ENCODE results near the gene IPP. TPM values are rescaled to one million over a fixed set of nuclear protein-coding genes. Genes with fewer than 3 reads are reported as not detected.

IPP gene
- total RNA-seq, 2 experiments from 2014 or later: 6.0 to 6.6 TPM

GRCh38 chr1:45765999-45766792 is 15.7 kb upstream of the IPP start:
- Mint-ChIP-seq H3K27ac (no peak overlapping the region), H3K4me3 (no peak overlapping the region), H3K36me3 (ENCODE audit: low read depth) (no peaks in the 10 kb centered on the region), H3K9me3 (no peaks in the 10 kb centered on the region), H3K4me1 (ENCODE audit: low read depth) (no peaks in the 10 kb centered on the region), H3K27me3 (peaks cover 6% of the 10 kb centered on the region)
- H3K9me3 ChIP-seq (ENCODE audit: control insufficient read depth in 1 of 2, insufficient read depth in 1 of 2, low read length in 2 of 2): no peaks in the 10 kb centered on the region
- ATAC-seq (ENCODE audit: poor library complexity) (no peak), DNase-seq (no peak)
- POLR2A ChIA-PET: no interaction called here
- H3K36me3 ChIP-seq (ENCODE audit: insufficient read depth, low read length): no peaks in the 10 kb centered on the region
- H3K4me3 ChIP-seq (ENCODE audit: low read length): no peak overlapping the region
- no peak overlapping the region for H3K27ac ChIP-seq (ENCODE audit: low read depth in 1 of 2, low read length in 2 of 2)
- TF ChIP-seq, protein P1, sequence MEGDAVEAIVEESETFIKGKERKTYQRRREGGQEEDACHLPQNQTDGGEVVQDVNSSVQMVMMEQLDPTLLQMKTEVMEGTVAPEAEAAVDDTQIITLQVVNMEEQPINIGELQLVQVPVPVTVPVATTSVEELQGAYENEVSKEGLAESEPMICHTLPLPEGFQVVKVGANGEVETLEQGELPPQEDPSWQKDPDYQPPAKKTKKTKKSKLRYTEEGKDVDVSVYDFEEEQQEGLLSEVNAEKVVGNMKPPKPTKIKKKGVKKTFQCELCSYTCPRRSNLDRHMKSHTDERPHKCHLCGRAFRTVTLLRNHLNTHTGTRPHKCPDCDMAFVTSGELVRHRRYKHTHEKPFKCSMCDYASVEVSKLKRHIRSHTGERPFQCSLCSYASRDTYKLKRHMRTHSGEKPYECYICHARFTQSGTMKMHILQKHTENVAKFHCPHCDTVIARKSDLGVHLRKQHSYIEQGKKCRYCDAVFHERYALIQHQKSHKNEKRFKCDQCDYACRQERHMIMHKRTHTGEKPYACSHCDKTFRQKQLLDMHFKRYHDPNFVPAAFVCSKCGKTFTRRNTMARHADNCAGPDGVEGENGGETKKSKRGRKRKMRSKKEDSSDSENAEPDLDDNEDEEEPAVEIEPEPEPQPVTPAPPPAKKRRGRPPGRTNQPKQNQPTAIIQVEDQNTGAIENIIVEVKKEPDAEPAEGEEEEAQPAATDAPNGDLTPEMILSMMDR (IDR thresholded peaks at IDR 0.05): no peak
- no peaks in the 10 kb centered on the region for H3K27me3 ChIP-seq (ENCODE audit: control insufficient read depth in 1 of 2, insufficient read depth in 2 of 2, low read length in 2 of 2)
- intact Hi-C loops (cut with DNase I, micrococcal nuclease): no loop called here
- no peaks in the 10 kb centered on the region for H3K4me1 ChIP-seq (ENCODE audit: insufficient read depth, low read length)
- CTCF ChIA-PET: no interaction called here

DNA sequence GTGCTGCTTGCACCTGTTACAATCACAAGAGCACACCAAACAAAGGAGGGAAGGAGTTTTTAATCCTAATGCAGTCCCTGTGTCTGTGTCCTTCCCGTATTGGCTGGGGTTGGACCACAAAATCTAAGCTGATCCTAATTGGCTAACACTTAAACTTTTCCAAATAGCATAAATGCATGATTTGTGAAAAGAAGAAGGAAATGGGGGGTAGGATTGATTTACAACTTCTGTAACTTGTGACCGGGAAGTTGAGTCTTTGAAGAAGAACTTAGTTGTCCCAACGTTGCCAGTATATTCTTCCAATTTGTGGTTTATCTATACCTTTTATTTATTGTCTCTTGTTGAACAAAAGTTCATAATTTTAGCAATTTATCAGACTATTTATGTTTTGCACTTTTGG is 11.8 kb upstream of the IPP start:
- intact Hi-C loops (cut with DNase I, micrococcal nuclease): no loop called here
- H3K27ac Mint-ChIP-seq: no peak overlapping the region
- ChIA-PET POLR2A (no interaction called here), CTCF (no interaction called here)
- H3K9me3 ChIP-seq (ENCODE audit: control insufficient read depth in 1 of 2, insufficient read depth in 1 of 2, low read length in 2 of 2): no peaks in the 10 kb centered on the region
- no peak overlapping the region for H3K4me3 Mint-ChIP-seq
- H3K27me3 Mint-ChIP-seq: peaks cover 6% of the 10 kb centered on the region
- no peaks in the 10 kb centered on the region for H3K9me3 Mint-ChIP-seq
- H3K27me3 ChIP-seq (ENCODE audit: control insufficient read depth in 1 of 2, insufficient read depth in 2 of 2, low read length in 2 of 2): no peaks in the 10 kb centered on the region
- no peak overlapping the region for H3K27ac ChIP-seq (ENCODE audit: low read depth in 1 of 2, low read length in 2 of 2)
- no peaks in the 10 kb centered on the region for H3K4me1 Mint-ChIP-seq (ENCODE audit: low read depth)
- no peaks in the 10 kb centered on the region for H3K36me3 ChIP-seq (ENCODE audit: insufficient read depth, low read length)
- no peak for ATAC-seq (ENCODE audit: poor library complexity)
- no peaks in the 10 kb centered on the region for H3K4me1 ChIP-seq (ENCODE audit: insufficient read depth, low read length)
- no peak for DNase-seq
- no peak overlapping the region for H3K4me3 ChIP-seq (ENCODE audit: low read length)
- TF ChIP-seq, protein P1 (IDR thresholded peaks at IDR 0.05): no peak
- no peaks in the 10 kb centered on the region for H3K36me3 Mint-ChIP-seq (ENCODE audit: low read depth)

GRCh38 chr1:45755697-45756096 is 5.2 kb upstream of the IPP start:
- H3K36me3 ChIP-seq (ENCODE audit: insufficient read depth, low read length): no peaks in the 10 kb centered on the region
- Mint-ChIP-seq H3K27ac (no peak overlapping the region), H3K4me3 (no peak overlapping the region), H3K36me3 (ENCODE audit: low read depth) (peaks cover 2% of the 10 kb centered on the region), H3K9me3 (no peaks in the 10 kb centered on the region), H3K27me3 (no peaks in the 10 kb centered on the region), H3K4me1 (ENCODE audit: low read depth) (peaks cover 10% of the 10 kb centered on the region)
- H3K27ac ChIP-seq (ENCODE audit: low read depth in 1 of 2, low read length in 2 of 2): no peak overlapping the region
- DNase-seq: no peak
- intact Hi-C loops (cut with DNase I, micrococcal nuclease): no loop called here
- no peaks in the 10 kb centered on the region for H3K9me3 ChIP-seq (ENCODE audit: control insufficient read depth in 1 of 2, insufficient read depth in 1 of 2, low read length in 2 of 2)
- ATAC-seq (ENCODE audit: poor library complexity): no peak
- peaks cover 17% of the 10 kb centered on the region for H3K4me1 ChIP-seq (ENCODE audit: insufficient read depth, low read length)
- POLR2A ChIA-PET: no interaction called here
- CTCF ChIA-PET: no interaction called here
- no peak overlapping the region for H3K4me3 ChIP-seq (ENCODE audit: low read length)
- TF ChIP-seq, protein P1 (IDR thresholded peaks at IDR 0.05): no peak
- H3K27me3 ChIP-seq (ENCODE audit: control insufficient read depth in 1 of 2, insufficient read depth in 2 of 2, low read length in 2 of 2): no peaks in the 10 kb centered on the region

Data from CD4-positive, alpha-beta T cell (primary cell).